Thoracic aorta endothelial cell (primary cell): ENCODE measurements around the gene USP17L25. TPM values are rescaled to one million over a fixed set of nuclear protein-coding genes. Genes with fewer than 3 reads are reported as not detected.

ENCODE experiments used
- total RNA-seq: library from RNA; depleted of rRNA; stranded (reverse); fragments of >200 nt; gene quantifications from 2 replicates; pipeline ENCODE4 v1.2.3, GENCODE V29; 2012

The USP17L25 gene, protein sequence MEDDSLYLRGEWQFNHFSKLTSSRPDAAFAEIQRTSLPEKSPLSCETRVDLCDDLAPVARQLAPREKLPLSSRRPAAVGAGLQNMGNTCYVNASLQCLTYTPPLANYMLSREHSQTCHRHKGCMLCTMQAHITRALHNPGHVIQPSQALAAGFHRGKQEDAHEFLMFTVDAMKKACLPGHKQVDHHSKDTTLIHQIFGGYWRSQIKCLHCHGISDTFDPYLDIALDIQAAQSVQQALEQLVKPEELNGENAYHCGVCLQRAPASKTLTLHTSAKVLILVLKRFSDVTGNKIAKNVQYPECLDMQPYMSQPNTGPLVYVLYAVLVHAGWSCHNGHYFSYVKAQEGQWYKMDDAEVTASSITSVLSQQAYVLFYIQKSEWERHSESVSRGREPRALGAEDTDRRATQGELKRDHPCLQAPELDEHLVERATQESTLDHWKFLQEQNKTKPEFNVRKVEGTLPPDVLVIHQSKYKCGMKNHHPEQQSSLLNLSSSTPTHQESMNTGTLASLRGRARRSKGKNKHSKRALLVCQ
- not detected in 2 replicates for total RNA-seq

DNA sequence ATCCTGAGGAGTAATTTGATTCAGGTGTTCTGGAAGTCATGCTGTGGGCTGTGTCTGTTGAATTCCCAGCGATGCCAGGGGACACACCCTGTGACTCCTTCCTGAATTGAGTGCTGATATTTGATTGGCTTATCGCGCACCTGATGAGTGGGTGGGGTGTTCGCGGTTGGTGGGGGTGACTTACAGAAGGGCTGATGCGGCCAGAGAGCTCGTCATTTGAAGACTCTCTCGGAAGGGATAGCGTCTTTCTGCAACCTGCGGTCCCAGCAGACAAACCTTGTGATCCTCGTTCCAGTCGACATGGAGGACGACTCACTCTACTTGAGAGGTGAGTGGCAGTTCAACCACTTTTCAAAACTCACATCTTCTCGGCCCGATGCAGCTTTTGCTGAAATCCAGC lies at the start of gene USP17L25:
USP17L25 (plus strand) TSS at position 301 of the 400 bp plus-strand sequence; CDS start at position 301, 0 bp downstream.

DNA sequence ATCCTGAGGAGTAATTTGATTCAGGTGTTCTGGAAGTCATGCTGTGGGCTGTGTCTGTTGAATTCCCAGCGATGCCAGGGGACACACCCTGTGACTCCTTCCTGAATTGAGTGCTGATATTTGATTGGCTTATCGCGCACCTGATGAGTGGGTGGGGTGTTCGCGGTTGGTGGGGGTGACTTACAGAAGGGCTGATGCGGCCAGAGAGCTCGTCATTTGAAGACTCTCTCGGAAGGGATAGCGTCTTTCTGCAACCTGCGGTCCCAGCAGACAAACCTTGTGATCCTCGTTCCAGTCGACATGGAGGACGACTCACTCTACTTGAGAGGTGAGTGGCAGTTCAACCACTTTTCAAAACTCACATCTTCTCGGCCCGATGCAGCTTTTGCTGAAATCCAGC lies 4.8 kb upstream of the USP17L25 start, which contains the start of gene USP17L24:
USP17L24 (plus strand) TSS at position 301 of the 400 bp plus-strand sequence; CDS start at position 301, 0 bp downstream.

DNA sequence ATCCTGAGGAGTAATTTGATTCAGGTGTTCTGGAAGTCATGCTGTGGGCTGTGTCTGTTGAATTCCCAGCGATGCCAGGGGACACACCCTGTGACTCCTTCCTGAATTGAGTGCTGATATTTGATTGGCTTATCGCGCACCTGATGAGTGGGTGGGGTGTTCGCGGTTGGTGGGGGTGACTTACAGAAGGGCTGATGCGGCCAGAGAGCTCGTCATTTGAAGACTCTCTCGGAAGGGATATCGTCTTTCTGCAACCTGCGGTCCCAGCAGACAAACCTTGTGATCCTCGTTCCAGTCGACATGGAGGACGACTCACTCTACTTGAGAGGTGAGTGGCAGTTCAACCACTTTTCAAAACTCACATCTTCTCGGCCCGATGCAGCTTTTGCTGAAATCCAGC lies 4.6 kb downstream of the USP17L25 start, which contains the start of gene USP17L26:
USP17L26 (plus strand) TSS at position 301 of the 400 bp plus-strand sequence; CDS start at position 301, 0 bp downstream.

DNA sequence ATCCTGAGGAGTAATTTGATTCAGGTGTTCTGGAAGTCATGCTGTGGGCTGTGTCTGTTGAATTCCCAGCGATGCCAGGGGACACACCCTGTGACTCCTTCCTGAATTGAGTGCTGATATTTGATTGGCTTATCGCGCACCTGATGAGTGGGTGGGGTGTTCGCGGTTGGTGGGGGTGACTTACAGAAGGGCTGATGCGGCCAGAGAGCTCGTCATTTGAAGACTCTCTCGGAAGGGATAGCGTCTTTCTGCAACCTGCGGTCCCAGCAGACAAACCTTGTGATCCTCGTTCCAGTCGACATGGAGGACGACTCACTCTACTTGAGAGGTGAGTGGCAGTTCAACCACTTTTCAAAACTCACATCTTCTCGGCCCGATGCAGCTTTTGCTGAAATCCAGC lies 9.4 kb downstream of the USP17L25 start, which contains the start of gene USP17L5:
USP17L5 (plus strand) TSS at position 301 of the 400 bp plus-strand sequence; CDS start at position 301, 0 bp downstream.

DNA sequence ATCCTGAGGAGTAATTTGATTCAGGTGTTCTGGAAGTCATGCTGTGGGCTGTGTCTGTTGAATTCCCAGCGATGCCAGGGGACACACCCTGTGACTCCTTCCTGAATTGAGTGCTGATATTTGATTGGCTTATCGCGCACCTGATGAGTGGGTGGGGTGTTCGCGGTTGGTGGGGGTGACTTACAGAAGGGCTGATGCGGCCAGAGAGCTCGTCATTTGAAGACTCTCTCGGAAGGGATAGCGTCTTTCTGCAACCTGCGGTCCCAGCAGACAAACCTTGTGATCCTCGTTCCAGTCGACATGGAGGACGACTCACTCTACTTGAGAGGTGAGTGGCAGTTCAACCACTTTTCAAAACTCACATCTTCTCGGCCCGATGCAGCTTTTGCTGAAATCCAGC lies 14.1 kb downstream of the USP17L25 start, which contains the start of gene USP17L27:
USP17L27 (plus strand) TSS at position 301 of the 400 bp plus-strand sequence; CDS start at position 301, 0 bp downstream.

DNA sequence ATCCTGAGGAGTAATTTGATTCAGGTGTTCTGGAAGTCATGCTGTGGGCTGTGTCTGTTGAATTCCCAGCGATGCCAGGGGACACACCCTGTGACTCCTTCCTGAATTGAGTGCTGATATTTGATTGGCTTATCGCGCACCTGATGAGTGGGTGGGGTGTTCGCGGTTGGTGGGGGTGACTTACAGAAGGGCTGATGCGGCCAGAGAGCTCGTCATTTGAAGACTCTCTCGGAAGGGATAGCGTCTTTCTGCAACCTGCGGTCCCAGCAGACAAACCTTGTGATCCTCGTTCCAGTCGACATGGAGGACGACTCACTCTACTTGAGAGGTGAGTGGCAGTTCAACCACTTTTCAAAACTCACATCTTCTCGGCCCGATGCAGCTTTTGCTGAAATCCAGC lies 18.9 kb downstream of the USP17L25 start, which contains the start of gene USP17L28:
USP17L28 (plus strand) TSS at position 301 of the 400 bp plus-strand sequence; CDS start at position 301, 0 bp downstream.

DNA sequence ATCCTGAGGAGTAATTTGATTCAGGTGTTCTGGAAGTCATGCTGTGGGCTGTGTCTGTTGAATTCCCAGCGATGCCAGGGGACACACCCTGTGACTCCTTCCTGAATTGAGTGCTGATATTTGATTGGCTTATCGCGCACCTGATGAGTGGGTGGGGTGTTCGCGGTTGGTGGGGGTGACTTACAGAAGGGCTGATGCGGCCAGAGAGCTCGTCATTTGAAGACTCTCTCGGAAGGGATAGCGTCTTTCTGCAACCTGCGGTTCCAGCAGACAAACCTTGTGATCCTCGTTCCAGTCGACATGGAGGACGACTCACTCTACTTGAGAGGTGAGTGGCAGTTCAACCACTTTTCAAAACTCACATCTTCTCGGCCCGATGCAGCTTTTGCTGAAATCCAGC lies 23.6 kb downstream of the USP17L25 start, which contains the start of gene USP17L29:
USP17L29 (plus strand) TSS at position 301 of the 400 bp plus-strand sequence; CDS start at position 301, 0 bp downstream.

DNA sequence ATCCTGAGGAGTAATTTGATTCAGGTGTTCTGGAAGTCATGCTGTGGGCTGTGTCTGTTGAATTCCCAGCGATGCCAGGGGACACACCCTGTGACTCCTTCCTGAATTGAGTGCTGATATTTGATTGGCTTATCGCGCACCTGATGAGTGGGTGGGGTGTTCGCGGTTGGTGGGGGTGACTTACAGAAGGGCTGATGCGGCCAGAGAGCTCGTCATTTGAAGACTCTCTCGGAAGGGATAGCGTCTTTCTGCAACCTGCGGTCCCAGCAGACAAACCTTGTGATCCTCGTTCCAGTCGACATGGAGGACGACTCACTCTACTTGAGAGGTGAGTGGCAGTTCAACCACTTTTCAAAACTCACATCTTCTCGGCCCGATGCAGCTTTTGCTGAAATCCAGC lies 33.1 kb downstream of the USP17L25 start, which contains the start of gene USP17L30:
USP17L30 (plus strand) TSS at position 301 of the 400 bp plus-strand sequence; CDS start at position 301, 0 bp downstream.

Other genes starting within 250 kb of the USP17L25 start
- gene FAM90A26, start 159.5 kb upstream of the USP17L25 start, total RNA-seq = not detected in 2 replicates
- not detected in 2 replicates for gene USP17L10, start 119.3 kb upstream of the USP17L25 start, total RNA-seq
- not detected in 2 replicates for gene USP17L11, start 114.5 kb upstream of the USP17L25 start, total RNA-seq
- not detected in 2 replicates for gene USP17L12, start 109.8 kb upstream of the USP17L25 start, total RNA-seq
- gene USP17L13, start 105.0 kb upstream of the USP17L25 start, total RNA-seq = not detected in 2 replicates
- not detected in 2 replicates for gene USP17L15, start 95.5 kb upstream of the USP17L25 start, total RNA-seq
- not detected in 2 replicates for gene USP17L17, start 86.0 kb upstream of the USP17L25 start, total RNA-seq
- gene USP17L18, start 81.3 kb upstream of the USP17L25 start, total RNA-seq = not detected in 2 replicates
- not detected in 2 replicates for gene USP17L19, start 76.5 kb upstream of the USP17L25 start, total RNA-seq
- gene USP17L20, start 71.8 kb upstream of the USP17L25 start, total RNA-seq = not detected in 2 replicates
- gene USP17L21, start 67.0 kb upstream of the USP17L25 start, total RNA-seq = not detected in 2 replicates
- gene USP17L22, start 62.3 kb upstream of the USP17L25 start, total RNA-seq = not detected in 2 replicates
- not detected in 2 replicates for gene USP17L24, start 4.7 kb upstream of the USP17L25 start, total RNA-seq
- gene USP17L26, start 4.7 kb downstream of the USP17L25 start, total RNA-seq = not detected in 2 replicates
- gene USP17L5, start 9.5 kb downstream of the USP17L25 start, total RNA-seq = not detected in 2 replicates
- not detected in 2 replicates for gene USP17L27, start 14.2 kb downstream of the USP17L25 start, total RNA-seq
- not detected in 2 replicates for gene USP17L28, start 19.0 kb downstream of the USP17L25 start, total RNA-seq
- not detected in 2 replicates for gene USP17L29, start 23.7 kb downstream of the USP17L25 start, total RNA-seq
- gene USP17L30, start 33.2 kb downstream of the USP17L25 start, total RNA-seq = not detected in 2 replicates
- not detected in 2 replicates for gene DEFB131A, start 114.5 kb downstream of the USP17L25 start, total RNA-seq